HepG2 (cell line): Measurements from ENCODE around the gene CIITA.

ENCODE experiments used
- CAMTA2 ChIP-seq: sonication (generic); formaldehyde crosslinking; IDR thresholded peaks from 2 replicates; pipeline ENCODE4 v1.4.0; 2020; ENCODE audit warnings: mild to moderate bottlenecking, missing genetic modification reagents, borderline replicate concordance
- CTCF ChIP-seq: sonication (generic); formaldehyde crosslinking; IDR thresholded peaks from 2 replicates; pipeline ENCODE4 v1.5.0; 2020; ENCODE audit warnings: mild to moderate bottlenecking, missing genetic modification reagents, moderate library complexity
- EP300 ChIP-seq, 3 experiments: sonication (generic) in 1 of 3; formaldehyde crosslinking in 1 of 3; IDR thresholded peaks; 2 replicates each; pipeline versions ENCODE4 v1.5.1 to v1.6.1; 2011 to 2020; ENCODE audit warnings: low read depth in 2 of 3, low read length in 2 of 3, borderline replicate concordance in 1 of 3, improper control_type of control experiment in 1 of 3, mild to moderate bottlenecking in 1 of 3, missing genetic modification reagents in 1 of 3, moderate library complexity in 1 of 3
- KDM5A ChIP-seq: fragments of 200-600 bp; sonication (generic); IDR thresholded peaks from 2 replicates; pipeline ENCODE4 v1.7.0; 2018; ENCODE audit warnings: antibody characterized with exemption, mild to moderate bottlenecking, low read length, borderline replicate concordance
- ZNF564 ChIP-seq: sonication (generic); formaldehyde crosslinking; IDR thresholded peaks from 2 replicates; pipeline ENCODE4 v1.8.1; 2023; ENCODE audit warnings: mild to moderate bottlenecking, missing genetic modification reagents

- TF ChIP-seq KDM5A (no peak), EP300 (IDR thresholded peaks at IDR 0.05; ENCODE audit: low read depth in 2 of 2, low read length in 2 of 2) (no peak), EP300 (CRISPR knock-in tag; IDR thresholded peaks at IDR 0.05; ENCODE audit: borderline replicate concordance) (no peak), CAMTA2 (CRISPR knock-in tag) (no peak), ZNF564 (CRISPR knock-in tag) (no peak), CTCF (CRISPR knock-in tag) (no peak)
Observed at GRCh38 chr16:10868596-10869469, 8.2 kb upstream of the CIITA start.
